Measurements from ENCODE around the gene ZFP36.

Gene ZFP36

DNA sequence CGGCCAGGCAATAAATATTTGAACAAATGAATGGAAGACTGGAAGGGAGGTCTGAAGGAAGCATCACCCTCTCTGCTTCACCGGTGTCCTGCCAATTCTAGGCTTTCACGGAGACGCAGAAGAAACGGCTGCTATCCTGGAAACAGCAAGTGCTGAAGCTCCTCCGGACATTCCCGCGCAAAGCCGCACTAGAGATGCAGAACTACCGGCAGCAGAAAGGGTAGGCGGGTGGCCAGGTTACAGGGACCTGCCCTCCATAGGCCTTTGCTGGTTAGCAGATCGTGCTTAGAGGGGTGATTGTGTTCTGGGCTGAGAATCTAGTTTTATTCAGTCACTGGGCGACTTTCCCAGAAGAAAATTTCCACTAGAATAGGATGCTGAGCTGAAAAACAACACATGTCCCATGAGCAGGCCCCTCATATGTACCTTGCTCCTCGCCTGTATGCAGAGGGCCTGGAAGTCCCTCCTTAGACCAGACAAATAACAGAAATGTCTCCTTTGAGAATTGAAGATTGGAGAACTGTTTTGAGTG, 26.7 kb upstream of the ZFP36 start:
- DNase-seq (ENCODE audit: insufficient read length, low spot score) = no peak
- no peak for FAIRE-seq
- no peak for TF ChIP-seq POLR2A (IDR thresholded peaks at IDR 0.05; ENCODE audit: low read depth, low read length)

DNA sequence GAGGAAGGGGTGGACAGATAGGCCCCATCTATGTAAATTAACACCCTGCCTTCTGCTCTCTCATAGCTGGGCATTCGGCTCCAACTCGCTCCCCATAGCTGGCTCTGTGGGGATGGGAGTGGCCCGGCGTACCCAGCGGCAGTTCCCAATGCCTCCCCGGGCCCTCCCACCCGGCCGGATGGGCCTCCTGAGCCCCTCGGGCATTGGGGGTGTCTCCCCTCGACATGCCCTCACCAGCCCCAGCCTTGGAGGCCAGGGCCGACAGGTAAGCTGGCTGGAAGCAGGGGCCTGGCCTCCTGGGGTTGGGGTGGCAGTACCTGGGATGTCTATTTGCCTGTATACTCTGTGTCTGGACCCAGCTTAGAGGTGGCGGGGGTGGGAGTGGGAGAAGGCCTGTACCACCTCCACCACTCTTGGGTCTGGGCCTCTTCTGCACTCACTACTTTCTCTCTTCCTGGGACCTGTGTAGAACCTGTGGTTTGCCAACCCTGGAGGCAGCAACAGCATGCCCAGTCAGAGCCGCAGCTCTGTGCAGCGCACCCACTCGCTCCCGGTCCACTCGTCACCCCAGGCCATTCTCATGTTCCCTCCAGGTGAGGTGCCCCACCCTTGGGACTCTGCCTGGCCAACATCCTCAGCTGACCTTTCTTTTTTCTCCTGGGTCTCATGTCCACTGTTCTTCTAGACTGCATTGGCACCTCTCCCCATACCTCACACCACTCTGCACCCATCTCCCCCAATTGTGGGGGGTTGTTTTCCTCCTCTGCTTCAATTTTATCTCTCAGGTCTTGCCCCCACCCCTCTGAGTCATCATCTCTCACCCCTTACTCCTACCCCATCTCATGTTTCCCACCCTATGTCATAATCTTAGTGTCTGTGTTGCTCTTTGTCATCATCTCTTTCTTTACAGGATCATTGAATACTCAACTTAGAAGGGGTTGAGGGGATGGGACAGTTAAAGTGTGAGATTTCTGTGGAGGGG, 25.8 kb upstream of the ZFP36 start:
- no peak for TF ChIP-seq POLR2A (IDR thresholded peaks at IDR 0.05; ENCODE audit: low read depth, low read length)
- no peak for DNase-seq (ENCODE audit: insufficient read length, low spot score)
- FAIRE-seq = no peak

- FAIRE-seq (no peak), DNase-seq (ENCODE audit: insufficient read length, low spot score) (no peak)
- TF ChIP-seq POLR2A (IDR thresholded peaks at IDR 0.05; ENCODE audit: low read depth, low read length) = no peak
Measured at GRCh38 chr19:39381910-39382611, 24.6 kb upstream of the ZFP36 start.

- TF ChIP-seq POLR2A (IDR thresholded peaks at IDR 0.05; ENCODE audit: low read depth, low read length) = no peak
- DNase-seq (ENCODE audit: insufficient read length, low spot score) (no peak), FAIRE-seq (no peak)
Measured at GRCh38 chr19:39382991-39383828, 23.4 kb upstream of the ZFP36 start.

GRCh38 chr19:39384839-39385568, 21.6 kb upstream of the ZFP36 start:
- TF ChIP-seq POLR2A (IDR thresholded peaks at IDR 0.05; ENCODE audit: low read depth, low read length) = no peak
- FAIRE-seq (no peak), DNase-seq (ENCODE audit: insufficient read length, low spot score) (no peak)

DNA sequence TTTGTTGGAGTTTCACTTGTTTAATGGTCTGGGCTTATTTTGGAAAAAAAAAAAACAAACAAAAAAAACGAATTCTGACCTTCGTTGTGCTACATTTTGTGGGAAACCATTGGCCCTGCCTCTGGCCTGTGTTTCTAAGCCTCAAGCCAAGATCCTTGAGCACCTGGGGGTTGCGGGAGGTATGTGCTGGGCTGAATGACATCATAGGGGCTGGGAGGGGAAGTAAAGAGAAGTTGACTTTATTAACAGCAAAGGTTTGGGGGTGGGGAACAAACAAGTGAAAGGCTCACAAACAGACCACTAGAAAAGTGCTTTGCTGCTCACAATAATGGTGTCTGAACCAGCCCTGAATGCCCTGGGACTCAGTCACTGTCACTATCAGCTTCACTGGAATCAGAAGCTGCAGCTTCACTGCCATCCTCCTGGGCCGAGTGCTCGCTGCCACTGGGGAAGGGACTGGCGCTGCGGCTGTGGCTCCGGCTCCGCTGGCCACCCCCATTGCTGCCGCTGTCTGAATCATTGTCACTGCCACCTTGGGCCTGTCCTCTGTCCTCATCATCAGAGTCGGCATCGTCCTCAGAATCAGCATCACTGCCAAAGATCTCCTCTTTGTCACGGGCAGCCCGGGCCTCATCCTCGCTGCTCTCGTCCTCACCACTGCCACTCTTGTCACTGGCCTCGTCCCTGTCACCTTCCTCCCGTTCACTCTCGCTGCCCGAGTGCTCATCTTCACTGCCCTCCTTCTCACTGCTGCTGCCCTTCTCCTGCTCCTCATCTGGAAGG, 20.8 kb upstream of the ZFP36 start:
- FAIRE-seq = no peak
- no peak for TF ChIP-seq POLR2A (IDR thresholded peaks at IDR 0.05; ENCODE audit: low read depth, low read length)
- DNase-seq (ENCODE audit: insufficient read length, low spot score) = no peak

DNA sequence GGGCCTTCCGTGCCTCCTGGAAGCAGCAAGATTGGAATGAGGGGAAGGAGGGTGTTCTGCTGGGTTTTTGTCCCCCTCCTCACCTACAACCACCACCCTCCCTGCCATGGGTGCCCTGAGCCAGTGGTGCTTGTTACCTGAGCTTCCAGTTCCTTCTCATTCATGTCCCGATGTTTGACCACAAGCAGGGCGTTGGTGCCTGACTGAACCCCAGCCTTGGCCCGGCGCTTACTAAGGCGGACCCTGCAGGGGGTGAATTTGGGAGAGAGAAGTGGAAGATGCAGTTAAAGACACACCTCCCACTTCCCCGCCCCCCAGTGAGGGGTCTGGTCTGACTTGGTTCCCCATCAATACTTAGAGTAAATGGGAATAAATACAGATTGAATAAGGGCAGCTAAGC, 20.1 kb upstream of the ZFP36 start:
- FAIRE-seq (no peak), DNase-seq (ENCODE audit: insufficient read length, low spot score) (no peak)
- no peak for TF ChIP-seq POLR2A (IDR thresholded peaks at IDR 0.05; ENCODE audit: low read depth, low read length)

GRCh38 chr19:39388657-39389056, 18.0 kb upstream of the ZFP36 start:
- DNase-seq (ENCODE audit: insufficient read length, low spot score) (no peak), FAIRE-seq (no peak)
- no peak for TF ChIP-seq POLR2A (IDR thresholded peaks at IDR 0.05; ENCODE audit: low read depth, low read length)

DNA sequence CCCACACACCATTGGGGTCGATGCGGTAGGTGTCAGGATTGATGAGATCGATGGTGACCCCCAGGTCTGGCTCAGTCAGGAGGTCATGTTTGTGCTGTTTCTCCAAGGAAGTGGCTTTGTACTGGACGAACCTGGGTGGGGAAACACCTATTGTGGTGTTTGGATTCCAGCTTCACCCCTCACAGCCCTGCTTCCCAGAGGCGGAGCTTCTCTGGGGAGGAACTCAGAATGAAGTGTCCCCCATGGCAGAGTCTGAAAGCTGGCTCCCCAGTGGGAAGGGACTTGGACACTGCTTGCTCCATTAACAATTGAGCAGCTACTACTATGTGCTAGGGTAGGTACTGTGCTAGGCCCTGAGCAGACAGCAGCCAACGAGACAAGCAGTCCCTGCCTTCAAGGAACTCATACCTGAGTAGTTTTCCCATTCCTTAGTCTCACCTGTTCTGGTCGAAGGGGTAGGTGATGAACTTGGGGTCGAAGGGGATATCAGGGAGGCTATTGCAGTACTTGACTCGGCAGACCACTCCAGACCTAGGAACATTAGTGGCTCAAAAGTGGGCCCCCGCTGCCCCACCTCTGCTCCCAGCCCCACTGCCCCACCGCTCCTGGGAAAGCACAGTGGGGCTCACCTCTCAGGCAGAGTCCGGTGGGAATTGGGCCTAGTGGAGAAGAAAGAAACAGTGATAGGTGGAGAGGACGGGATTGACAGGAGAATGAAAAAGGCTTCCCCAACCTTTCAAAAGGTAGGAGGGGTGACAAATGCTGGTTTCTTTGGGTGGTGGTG, 16.8 kb upstream of the ZFP36 start:
- TF ChIP-seq POLR2A (IDR thresholded peaks at IDR 0.05; ENCODE audit: low read depth, low read length) = no peak
- FAIRE-seq = no peak
- DNase-seq (ENCODE audit: insufficient read length, low spot score) = no peak

- DNase-seq (ENCODE audit: insufficient read length, low spot score) (no peak), FAIRE-seq (no peak)
- no peak for TF ChIP-seq POLR2A (IDR thresholded peaks at IDR 0.05; ENCODE audit: low read depth, low read length)
Measured at GRCh38 chr19:39390451-39390750, 16.2 kb upstream of the ZFP36 start.

DNA sequence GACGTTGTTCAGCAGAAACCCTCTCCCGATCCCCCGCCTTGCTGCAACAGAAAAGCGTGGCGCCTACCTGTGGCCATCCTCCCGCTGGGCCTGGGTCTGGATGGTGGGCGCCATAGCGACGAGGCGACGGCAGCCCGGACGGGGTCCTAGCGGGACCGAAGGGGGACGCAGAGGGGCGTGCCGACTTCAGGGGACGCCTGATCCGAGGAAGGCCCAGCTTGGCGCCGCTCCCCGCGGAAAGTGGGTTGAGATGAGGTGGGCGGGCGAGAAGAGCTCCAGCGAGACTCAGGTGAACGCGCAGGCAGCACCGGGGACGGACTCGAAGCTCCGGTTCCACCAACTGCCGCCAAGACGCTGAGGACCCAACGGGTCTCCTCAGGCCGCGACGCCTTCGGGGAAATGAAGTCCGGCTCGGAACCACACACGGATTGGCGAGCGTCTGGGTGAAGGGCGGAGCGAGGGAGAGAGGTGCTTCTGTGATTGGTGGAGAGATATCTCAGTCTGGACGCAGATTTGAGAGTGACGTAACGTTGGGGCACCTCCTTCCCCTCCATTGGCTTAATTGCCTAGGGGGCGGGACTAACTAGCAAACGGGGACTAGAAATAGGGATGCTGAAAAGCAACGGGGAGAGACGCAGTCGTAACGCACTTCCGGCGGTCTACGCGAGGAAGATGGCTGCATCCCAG, 15.8 kb upstream of the ZFP36 start, which contains the start of the genes MED29 and PAF1:
TSS of gene MED29 (plus strand) at position 628 of the 687 bp plus-strand sequence. CDS start at position 673, 45 bp downstream.
TSS of gene PAF1 (minus strand) at position 356 of the 687 bp plus-strand sequence. CDS start at position 114, 242 bp downstream.
- FAIRE-seq (peak; percentile 97), DNase-seq (ENCODE audit: insufficient read length, low spot score) (peak; percentile 99)
- TF ChIP-seq POLR2A (IDR thresholded peaks at IDR 0.05; ENCODE audit: low read depth, low read length) = peak; percentile 96

Data from H54 (cell line).